KMS-11 (cell line): ENCODE data around the gene CTNNA2.

Experiments used
- H2AFZ ChIP-seq: fragments of 200-600 bp; sonication (generic); 2 replicates; pipeline ENCODE4 v1.6.1; 2016; ENCODE audit warnings: antibody characterized with exemption, mixed run types, low read depth
- H3K27ac ChIP-seq: fragments of 200-600 bp; sonication (generic); 2 replicates; pipeline ENCODE4 v1.6.1; 2016; ENCODE audit warnings: mild to moderate bottlenecking, mixed run types
- H3K27me3 ChIP-seq: fragments of 200-600 bp; sonication (generic); 2 replicates; pipeline ENCODE4 v1.6.1; 2017; ENCODE audit warnings: mild to moderate bottlenecking, low read depth, mixed run types, moderate library complexity; ENCODE audit not compliant: insufficient read depth
- H3K36me3 ChIP-seq: fragments of 200-600 bp; sonication (generic); 2 replicates; pipeline ENCODE4 v1.6.1; 2017; ENCODE audit warnings: mild to moderate bottlenecking, mixed run types; ENCODE audit not compliant: insufficient read depth
- H3K4me1 ChIP-seq: fragments of 200-600 bp; sonication (generic); 2 replicates; pipeline ENCODE4 v1.6.1; 2016; ENCODE audit warnings: mild to moderate bottlenecking, low read depth, mixed run types; ENCODE audit not compliant: poor library complexity, severe bottlenecking
- H3K4me2 ChIP-seq: fragments of 200-600 bp; sonication (generic); 2 replicates; pipeline ENCODE4 v1.7.0; 2016; ENCODE audit warnings: mild to moderate bottlenecking, mixed run types
- H3K4me3 ChIP-seq: fragments of 200-600 bp; sonication (generic); IDR thresholded peaks from 2 replicates; pipeline ENCODE4 v1.6.1; 2017; ENCODE audit warnings: low read depth, low read length, mixed read lengths; ENCODE audit not compliant: insufficient read depth
- H3K79me2 ChIP-seq: fragments of 200-600 bp; sonication (generic); 2 replicates; pipeline ENCODE4 v1.6.1; 2016; ENCODE audit warnings: low read depth, mixed run types; ENCODE audit not compliant: insufficient read depth
- H3K9ac ChIP-seq: fragments of 200-600 bp; sonication (generic); 2 replicates; pipeline ENCODE4 v1.6.1; 2016; ENCODE audit warnings: mild to moderate bottlenecking, mixed run types
- H4K20me1 ChIP-seq: fragments of 200-600 bp; sonication (generic); 2 replicates; pipeline ENCODE4 v1.6.1; 2016; ENCODE audit warnings: mild to moderate bottlenecking, mixed run types; ENCODE audit not compliant: insufficient read depth
- CTCF ChIP-seq: fragments of 200-600 bp; sonication (generic); conservative IDR thresholded peaks from 2 replicates; pipeline ENCODE4 v1.6.1; 2017; ENCODE audit warnings: low read depth, mild to moderate bottlenecking, antibody characterized with exemption, low read length, moderate library complexity, mixed read lengths

The CTNNA2 gene

GRCh38 chr2:79994965-79995364 is 482.1 kb downstream of the CTNNA2 start:
- H3K27me3 ChIP-seq: no peaks in the 10 kb centered on the region
- H3K4me3 ChIP-seq: no peak overlapping the region
- no peak overlapping the region for H3K9ac ChIP-seq
- no peak overlapping the region for H3K27ac ChIP-seq
- TF ChIP-seq CTCF: no peak
- H3K4me1 ChIP-seq: peaks cover 21% of the 10 kb centered on the region
- H2AFZ ChIP-seq: no peak overlapping the region
- H4K20me1 ChIP-seq: no peaks in the 10 kb centered on the region
- no peak overlapping the region for H3K4me2 ChIP-seq
- H3K79me2 ChIP-seq: no peaks in the 10 kb centered on the region
- no peaks in the 10 kb centered on the region for H3K36me3 ChIP-seq

- no peak for TF ChIP-seq CTCF
- H4K20me1 ChIP-seq: no peaks in the 10 kb centered on the region
- peaks cover 21% of the 10 kb centered on the region for H3K4me1 ChIP-seq
- H3K9ac ChIP-seq: no peak overlapping the region
- H3K27me3 ChIP-seq: no peaks in the 10 kb centered on the region
- H3K36me3 ChIP-seq: no peaks in the 10 kb centered on the region
- no peak overlapping the region for H3K4me3 ChIP-seq
- no peaks in the 10 kb centered on the region for H3K79me2 ChIP-seq
- H3K4me2 ChIP-seq: no peak overlapping the region
- no peak overlapping the region for H3K27ac ChIP-seq
- no peak overlapping the region for H2AFZ ChIP-seq
These were observed 483.9 kb downstream of the CTNNA2 start for GRCh38 chr2:79996709-79997108.

GRCh38 chr2:80001701-80002101 is 488.9 kb downstream of the CTNNA2 start:
- TF ChIP-seq CTCF: no peak
- H3K4me2 ChIP-seq: no peak overlapping the region
- no peak overlapping the region for H2AFZ ChIP-seq
- H3K27ac ChIP-seq: no peak overlapping the region
- H3K36me3 ChIP-seq: no peaks in the 10 kb centered on the region
- no peak overlapping the region for H3K9ac ChIP-seq
- H4K20me1 ChIP-seq: no peaks in the 10 kb centered on the region
- H3K79me2 ChIP-seq: no peaks in the 10 kb centered on the region
- H3K27me3 ChIP-seq: no peaks in the 10 kb centered on the region
- H3K4me3 ChIP-seq: no peak overlapping the region
- H3K4me1 ChIP-seq: no peaks in the 10 kb centered on the region

- no peaks in the 10 kb centered on the region for H3K79me2 ChIP-seq
- no peak overlapping the region for H3K27ac ChIP-seq
- H3K4me1 ChIP-seq: no peaks in the 10 kb centered on the region
- no peaks in the 10 kb centered on the region for H3K36me3 ChIP-seq
- H4K20me1 ChIP-seq: no peaks in the 10 kb centered on the region
- no peaks in the 10 kb centered on the region for H3K27me3 ChIP-seq
- no peak overlapping the region for H2AFZ ChIP-seq
- H3K4me3 ChIP-seq: no peak overlapping the region
- H3K4me2 ChIP-seq: no peak overlapping the region
- TF ChIP-seq CTCF: no peak
- H3K9ac ChIP-seq: no peak overlapping the region
These were observed 489.3 kb downstream of the CTNNA2 start for GRCh38 chr2:80002112-80002511.
